AG09319 (cell line): Measurements from ENCODE around the gene HOXD10.

Experiments
- DNase-seq: peaks from one replicate; pipeline ENCODE4 v3.0.0-alpha.2; 2010; ENCODE audit warnings: low read depth; ENCODE audit errors: extremely low read depth
- CTCF ChIP-seq: IDR thresholded peaks from 2 replicates; pipeline ENCODE4 v1.5.1; 2011; ENCODE audit warnings: low read depth, mild to moderate bottlenecking, inconsistent platforms, low read length, moderate library complexity

The HOXD10 gene

DNA sequence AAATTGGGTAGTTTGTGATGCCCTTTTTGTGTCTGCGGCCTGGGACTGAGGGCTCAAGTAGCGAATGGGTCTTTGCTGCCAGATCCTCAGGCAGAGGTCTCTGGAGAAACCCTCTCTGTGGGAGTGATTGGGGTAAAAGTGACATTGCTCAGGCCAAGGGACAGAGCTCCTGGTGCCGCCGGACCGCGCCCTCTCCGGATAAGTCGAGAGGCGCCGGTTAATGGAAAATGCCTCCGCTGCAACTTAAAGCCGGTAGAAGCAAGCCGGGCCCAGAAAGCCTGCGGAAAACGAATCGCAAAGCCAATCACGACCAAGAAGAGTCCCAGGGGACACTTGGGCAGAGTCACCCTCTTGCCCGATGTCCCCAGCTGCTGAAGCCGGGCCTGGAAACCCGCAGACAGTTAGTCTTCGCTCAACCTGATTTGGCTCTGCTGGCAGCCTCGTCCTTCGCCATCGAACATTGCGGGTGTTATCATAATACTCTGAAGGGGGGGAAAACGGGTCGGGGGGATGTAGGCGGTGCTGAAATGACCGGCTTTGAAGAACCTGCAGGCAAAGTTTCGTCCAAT, 17.3 kb upstream of the HOXD10 start:
- TF ChIP-seq CTCF = no peak
- DNase-seq = no peak

DNA sequence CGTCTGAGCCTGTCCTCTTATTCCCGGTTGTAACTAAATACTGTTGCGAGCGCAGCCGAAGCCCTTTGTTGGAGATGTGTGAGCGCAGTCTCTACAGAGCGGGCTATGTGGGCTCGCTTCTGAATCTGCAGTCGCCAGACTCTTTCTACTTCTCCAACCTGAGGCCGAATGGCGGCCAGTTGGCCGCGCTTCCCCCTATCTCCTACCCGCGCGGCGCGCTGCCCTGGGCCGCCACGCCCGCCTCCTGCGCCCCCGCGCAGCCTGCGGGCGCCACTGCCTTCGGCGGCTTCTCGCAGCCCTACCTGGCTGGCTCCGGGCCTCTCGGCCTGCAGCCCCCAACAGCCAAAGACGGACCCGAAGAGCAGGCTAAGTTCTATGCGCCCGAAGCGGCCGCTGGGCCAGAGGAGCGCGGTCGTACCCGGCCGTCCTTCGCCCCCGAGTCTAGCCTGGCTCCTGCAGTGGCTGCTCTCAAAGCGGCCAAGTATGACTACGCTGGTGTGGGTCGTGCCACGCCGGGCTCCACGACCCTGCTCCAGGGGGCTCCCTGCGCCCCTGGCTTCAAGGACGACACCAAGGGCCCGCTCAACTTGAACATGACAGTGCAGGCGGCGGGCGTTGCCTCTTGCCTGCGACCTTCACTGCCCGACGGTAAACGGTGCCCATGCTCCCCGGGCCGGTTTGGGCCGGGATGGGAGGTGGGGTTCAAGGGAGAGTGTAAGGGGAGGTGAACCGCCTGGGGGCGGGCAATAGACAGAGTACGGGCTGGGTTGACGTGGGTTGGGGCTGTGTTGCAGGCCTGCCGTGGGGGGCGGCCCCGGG, 16.6 kb upstream of the HOXD10 start, which contains the start of gene HOXD12:
Gene HOXD12, plus strand, starts transcription at position 68 of the 819 bp plus-strand sequence. Its CDS starts 7 bp downstream, at position 75.
- DNase-seq = no peak
- no peak for TF ChIP-seq CTCF

DNA sequence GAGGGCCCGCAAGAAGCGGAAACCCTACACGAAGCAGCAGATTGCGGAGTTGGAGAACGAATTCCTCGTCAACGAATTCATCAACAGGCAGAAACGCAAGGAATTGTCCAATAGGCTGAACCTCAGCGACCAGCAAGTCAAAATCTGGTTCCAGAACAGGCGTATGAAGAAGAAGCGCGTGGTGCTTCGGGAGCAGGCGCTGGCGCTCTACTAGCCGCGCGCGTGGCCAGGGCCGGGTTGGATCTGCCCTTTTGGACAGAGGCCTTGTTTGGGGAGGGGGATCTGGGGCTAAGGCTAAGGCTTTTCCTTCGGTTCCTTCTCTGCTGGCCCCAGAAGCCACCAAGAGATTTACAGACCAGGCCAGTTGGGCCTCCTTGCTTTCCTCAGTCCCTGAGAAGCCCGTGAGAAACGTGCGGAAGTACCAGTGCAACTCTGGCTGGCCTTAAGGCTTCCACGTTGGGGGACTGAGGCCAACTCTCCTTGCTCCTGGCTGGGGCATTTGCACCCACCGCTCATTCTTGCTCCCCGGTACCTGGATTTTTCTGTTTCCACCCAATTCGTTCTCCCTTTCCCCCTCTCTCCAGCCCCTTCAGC, 15.9 kb upstream of the HOXD10 start:
- DNase-seq = no peak
- TF ChIP-seq CTCF = no peak

- TF ChIP-seq CTCF = no peak
These were observed 15.3 kb upstream of the HOXD10 start for GRCh38 chr2:176101216-176101830.

DNA sequence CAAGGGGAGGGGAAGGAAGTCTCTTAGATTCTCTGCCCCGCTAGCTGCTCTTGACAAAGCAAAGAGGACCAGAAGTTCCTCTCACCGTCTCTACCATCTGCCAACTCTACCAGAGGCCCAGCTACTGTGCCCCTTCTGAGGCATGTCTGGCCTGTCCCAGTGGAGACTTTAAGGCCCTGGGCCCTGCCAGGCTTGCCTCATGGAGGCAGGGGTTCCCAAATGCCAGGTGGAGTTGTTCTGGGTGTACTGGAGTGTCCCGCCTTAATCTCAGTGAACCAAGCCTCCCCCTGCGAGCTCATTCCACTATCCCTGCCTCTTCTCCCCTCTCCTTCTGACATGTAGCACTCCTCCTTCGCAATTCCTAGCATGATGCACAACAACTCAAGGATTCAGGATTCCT, 14.7 kb upstream of the HOXD10 start:
- no peak for TF ChIP-seq CTCF
- DNase-seq = no peak

More at GRCh38 chr2:176101216-176101830, 15.3 kb upstream of the HOXD10 start:
- no peak for DNase-seq

DNA sequence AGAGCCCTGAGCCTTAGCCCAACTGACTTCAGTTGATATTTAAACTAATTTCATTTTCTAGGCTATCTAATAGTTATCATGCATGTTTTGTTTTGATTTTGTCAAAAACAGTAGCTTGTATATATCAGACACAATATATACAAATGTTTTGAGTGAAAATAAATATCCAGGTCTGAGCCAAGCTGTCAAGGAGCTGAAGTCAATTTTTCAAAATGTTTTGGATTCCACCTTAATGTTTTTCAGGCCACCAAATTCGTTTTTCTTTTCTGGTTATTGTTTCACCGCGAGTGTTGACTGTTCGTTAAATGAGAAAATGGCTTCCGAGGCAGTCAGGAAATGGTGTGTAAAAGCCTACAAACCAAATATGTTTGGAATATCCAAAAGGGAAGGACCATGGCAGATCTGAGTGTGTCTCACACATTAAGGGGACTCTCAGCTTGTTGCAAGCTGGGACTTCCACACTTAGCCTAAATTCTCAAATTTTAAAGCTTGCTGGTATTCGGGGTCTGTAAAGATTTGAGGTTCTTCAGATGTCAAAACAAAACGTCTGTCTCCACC, 14.2 kb upstream of the HOXD10 start:
- no peak for TF ChIP-seq CTCF
- no peak for DNase-seq
